ENCODE measurements around the gene CWC27. TPM values are rescaled to one million over a fixed set of nuclear protein-coding genes. Genes with fewer than 3 reads are reported as not detected.
"Not testable (repeated sequence)": the region's sequence is repeated elsewhere in the genome, so short reads cannot be mapped to it uniquely, and the experiment has no call there.

CWC27 gene
- total RNA-seq, 2 donors from 2014 or later: 8.5 to 12.5 TPM

GRCh38 chr5:64921386-64921785 lies 152.7 kb downstream of the CWC27 start:
- Histone ChIP-seq H3K4me3 (no peak overlapping the region), H3K4me1 (replicated peaks) (no peaks in the 10 kb centered on the region), H3K27ac (no peak overlapping the region), H3K27me3 (replicated peaks; ENCODE audit: insufficient read depth) (no peaks in the 10 kb centered on the region), H3K9me3 (no peaks in the 10 kb centered on the region), H3K36me3 (no peaks in the 10 kb centered on the region)
- 95% methylated on average over 2 of the region's 2 CpGs for WGBS
- no peak for TF ChIP-seq POLR2AphosphoS5 (IDR thresholded peaks at IDR 0.05)
- no peak for TF ChIP-seq CTCF (IDR thresholded peaks at IDR 0.05)
- no peak for TF ChIP-seq POLR2A (IDR thresholded peaks at IDR 0.05)
- no peak for DNase-seq (ENCODE audit: low spot score)
- intact Hi-C loops (cut with DNase I): no loop called here

GRCh38 chr5:64923151-64923685 lies 154.5 kb downstream of the CWC27 start:
- H3K36me3 ChIP-seq: no peaks in the 10 kb centered on the region
- WGBS: 88% methylated on average over 6 of the region's 6 CpGs
- no peak overlapping the region for H3K4me3 ChIP-seq
- intact Hi-C loops (cut with DNase I): no loop called here
- H3K27ac ChIP-seq: no peak overlapping the region
- no peaks in the 10 kb centered on the region for H3K4me1 ChIP-seq (replicated peaks)
- no peak for TF ChIP-seq POLR2A (IDR thresholded peaks at IDR 0.05)
- no peak for TF ChIP-seq POLR2AphosphoS5 (IDR thresholded peaks at IDR 0.05)
- TF ChIP-seq CTCF (IDR thresholded peaks at IDR 0.05): no peak
- no peak for DNase-seq (ENCODE audit: low spot score)
- H3K27me3 ChIP-seq (replicated peaks; ENCODE audit: insufficient read depth): no peaks in the 10 kb centered on the region
- no peaks in the 10 kb centered on the region for H3K9me3 ChIP-seq

GRCh38 chr5:64925123-64925522 lies 156.4 kb downstream of the CWC27 start:
- 100% methylated on average over 1 of the region's 1 CpG for WGBS
- TF ChIP-seq CTCF (IDR thresholded peaks at IDR 0.05) (no peak), POLR2A (IDR thresholded peaks at IDR 0.05) (no peak), POLR2AphosphoS5 (IDR thresholded peaks at IDR 0.05) (no peak)
- Histone ChIP-seq H3K36me3 (no peaks in the 10 kb centered on the region), H3K27me3 (replicated peaks; ENCODE audit: insufficient read depth) (no peaks in the 10 kb centered on the region), H3K9me3 (no peaks in the 10 kb centered on the region), H3K4me1 (replicated peaks) (no peaks in the 10 kb centered on the region), H3K27ac (no peak overlapping the region), H3K4me3 (no peak overlapping the region)
- intact Hi-C loops (cut with DNase I): no loop called here
- DNase-seq (ENCODE audit: low spot score): no peak

- H3K27ac ChIP-seq: no peak overlapping the region
- H3K36me3 ChIP-seq: no peaks in the 10 kb centered on the region
- no peaks in the 10 kb centered on the region for H3K27me3 ChIP-seq (replicated peaks; ENCODE audit: insufficient read depth)
- no peaks in the 10 kb centered on the region for H3K9me3 ChIP-seq
- DNase-seq (ENCODE audit: low spot score): no peak
- no peak for TF ChIP-seq POLR2AphosphoS5 (IDR thresholded peaks at IDR 0.05)
- no peak for TF ChIP-seq POLR2A (IDR thresholded peaks at IDR 0.05)
- intact Hi-C loops (cut with DNase I): no loop called here
- WGBS: 94% methylated on average over 1 of the region's 1 CpG
- H3K4me3 ChIP-seq: no peak overlapping the region
- no peaks in the 10 kb centered on the region for H3K4me1 ChIP-seq (replicated peaks)
Measured at GRCh38 chr5:64929833-64930232, 161.1 kb downstream of the CWC27 start.

GRCh38 chr5:64930672-64931318 lies 162.1 kb downstream of the CWC27 start:
- TF ChIP-seq CTCF (IDR thresholded peaks at IDR 0.05) (no peak), POLR2A (IDR thresholded peaks at IDR 0.05) (no peak), POLR2AphosphoS5 (IDR thresholded peaks at IDR 0.05) (no peak)
- no peak for DNase-seq (ENCODE audit: low spot score)
- Histone ChIP-seq H3K9me3 (no peaks in the 10 kb centered on the region), H3K4me3 (no peak overlapping the region), H3K4me1 (replicated peaks) (no peaks in the 10 kb centered on the region), H3K27me3 (replicated peaks; ENCODE audit: insufficient read depth) (no peaks in the 10 kb centered on the region), H3K36me3 (no peaks in the 10 kb centered on the region), H3K27ac (no peak overlapping the region)
- WGBS: 100% methylated on average over 2 of the region's 2 CpGs
- intact Hi-C loops (cut with DNase I): no loop called here

GRCh38 chr5:64939422-64939771 lies 170.7 kb downstream of the CWC27 start:
- H3K4me3 ChIP-seq; H3K36me3 ChIP-seq; H3K4me1 ChIP-seq (replicated peaks); intact Hi-C loops (cut with DNase I); H3K27ac ChIP-seq; DNase-seq (ENCODE audit: low spot score); H3K27me3 ChIP-seq (replicated peaks; ENCODE audit: insufficient read depth); H3K9me3 ChIP-seq: not testable (repeated sequence)
- 83% methylated on average over 4 of the region's 4 CpGs for WGBS
